Right cardiac atrium (tissue), 5 donors: ENCODE results near the gene APOF. TPM values are rescaled to one million over a fixed set of nuclear protein-coding genes. Genes with fewer than 3 reads are reported as not detected.
A peak's percentile ranks its signal among the peaks of the same experiment; 100 is the strongest.

Experiments
- ATAC-seq, 2 donors: fragments of 200-7000 bp; cut with Tn5 transposase; one replicate each; pipeline versions ENCODE4 v1.8.0 to v1.9.1; 2020; ENCODE audit warnings: moderate library complexity in 2 of 2, mild to moderate bottlenecking in 1 of 2
- DNase-seq, 3 donors: peaks; one replicate each; pipeline ENCODE4 v3.0.0-alpha.2; 2020
- H3K27ac ChIP-seq: one replicate; pipeline ENCODE4 v1.5.1; 2013; ENCODE audit warnings: mild to moderate bottlenecking, low read length, control low read depth, moderate library complexity
- H3K27me3 ChIP-seq: one replicate; pipeline ENCODE4 v1.6.1; 2013; ENCODE audit not compliant: control insufficient read depth, insufficient read depth
- H3K4me1 ChIP-seq: one replicate; pipeline ENCODE4 v1.6.1; 2013; ENCODE audit warnings: low read length; ENCODE audit not compliant: control insufficient read depth, insufficient read depth
- H3K4me3 ChIP-seq: one replicate; pipeline ENCODE4 v1.5.1; 2013; ENCODE audit warnings: low read length, control low read depth
- H3K9me3 ChIP-seq: one replicate; pipeline ENCODE4 v1.6.1; 2013; ENCODE audit warnings: low read length; ENCODE audit not compliant: control insufficient read depth
- WGBS: extraction: QIAGEN DNeasy Blood & Tissue Kit; methylation state at CpG from one replicate; pipeline ENCODE4 v1.1.7; 2013; 5-methylcytosine and 5-hydroxymethylcytosine counted together
- intact Hi-C, 4 donors: fragments of 100-400 bp; cut with DNase I; formaldehyde crosslinking; loops; one replicate each; pipeline versions ENCODE4 v1.11.0 to v1.14.0; 2022 to 2023
- polyA plus RNA-seq: library from polyadenylated mRNA; stranded (reverse); fragments of 200-250 nt; gene quantifications from one replicate; pipeline ENCODE4 v1.2.3, GENCODE V29; 2013
- total RNA-seq, 4 donors: library from RNA; stranded (reverse); fragmentation: NEBNext Ultra II Directional; extraction: Animal tissue kit (Norgen Biotek cat#: 25700); gene quantifications; one replicate each; pipeline ENCODE4 v1.2.1, GENCODE V29; 2021
- donor health status: healthy with polysubstance abuse.
- donor health status: DM: no; HTN: yes; CAD: no.
- donor health status: DM: no; HTN: no; CAD: no.
- donor health status: DM: no; HTN: yes; CAD: no; lungs with severe emphysema.
- donor health status: DM: yes; HTN: yes; CAD: no.

APOF gene
- total and polyA plus RNA-seq, 5 donors: not detected

- 100% methylated on average over 1 of the region's 1 CpG for WGBS
Observed at GRCh38 chr12:56391721-56392120, 29.1 kb upstream of the APOF start.

GRCh38 chr12:56389412-56389811 lies 26.8 kb upstream of the APOF start:
- no peak overlapping the region for H3K27ac ChIP-seq
- intact Hi-C loops: no loop called here
- no peak overlapping the region for H3K4me3 ChIP-seq
- ATAC-seq (no peak), DNase-seq (no peak)
- H3K9me3 ChIP-seq: no peaks in the 10 kb centered on the region
- H3K27me3 ChIP-seq: no peaks in the 10 kb centered on the region
- 64% methylated on average over 5 of the region's 5 CpGs for WGBS
- no peaks in the 10 kb centered on the region for H3K4me1 ChIP-seq

More at GRCh38 chr12:56391721-56392120, 29.1 kb upstream of the APOF start:
- no peak overlapping the region for H3K27ac ChIP-seq
- H3K4me1 ChIP-seq: no peaks in the 10 kb centered on the region
- ATAC-seq (no peak), DNase-seq (no peak)
- intact Hi-C loops: no loop called here
- H3K27me3 ChIP-seq: no peaks in the 10 kb centered on the region
- no peak overlapping the region for H3K4me3 ChIP-seq
- H3K9me3 ChIP-seq: no peaks in the 10 kb centered on the region

GRCh38 chr12:56387152-56387736 lies 24.6 kb upstream of the APOF start:
- Histone ChIP-seq H3K27me3 (no peaks in the 10 kb centered on the region), H3K27ac (no peak overlapping the region), H3K4me3 (no peak overlapping the region), H3K9me3 (no peaks in the 10 kb centered on the region), H3K4me1 (no peaks in the 10 kb centered on the region)
- intact Hi-C loops: no loop called here
- ATAC-seq: no peak
- 43% methylated on average over 7 of the region's 7 CpGs for WGBS
- DNase-seq: no peak

DNA sequence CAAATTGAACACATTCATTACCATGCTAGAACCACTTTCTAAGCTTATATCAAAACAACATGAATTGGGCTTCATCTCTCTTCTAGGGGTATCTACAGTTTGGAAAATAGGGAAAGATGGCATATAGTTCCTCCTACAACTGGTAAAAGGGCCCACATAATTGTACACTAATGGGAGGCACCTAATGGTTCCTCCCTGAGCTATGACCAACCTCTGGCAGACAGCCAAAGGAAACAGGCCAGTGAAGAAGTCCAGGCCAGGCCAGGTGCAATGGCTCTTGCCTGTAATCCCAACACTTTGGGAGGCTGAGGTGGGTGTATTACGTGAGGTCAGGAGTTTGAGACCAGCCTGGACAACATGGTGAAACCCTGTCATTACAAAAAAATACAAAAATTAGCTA lies 23.2 kb upstream of the APOF start:
- H3K9me3 ChIP-seq: no peaks in the 10 kb centered on the region
- H3K4me3 ChIP-seq: no peak overlapping the region
- intact Hi-C loops: no loop called here
- WGBS: 93% methylated on average over 1 of the region's 1 CpG
- DNase-seq: no peak
- ATAC-seq: no peak
- H3K27ac ChIP-seq: no peak overlapping the region
- no peaks in the 10 kb centered on the region for H3K4me1 ChIP-seq
- H3K27me3 ChIP-seq: no peaks in the 10 kb centered on the region

GRCh38 chr12:56382611-56383010 lies 20.0 kb upstream of the APOF start:
- DNase-seq (no peak), ATAC-seq (no peak)
- Histone ChIP-seq H3K4me1 (no peaks in the 10 kb centered on the region), H3K4me3 (no peak overlapping the region), H3K27me3 (no peaks in the 10 kb centered on the region), H3K27ac (no peak overlapping the region), H3K9me3 (no peaks in the 10 kb centered on the region)
- intact Hi-C loops: no loop called here
- 94% methylated on average over 16 of the region's 16 CpGs for WGBS

DNA sequence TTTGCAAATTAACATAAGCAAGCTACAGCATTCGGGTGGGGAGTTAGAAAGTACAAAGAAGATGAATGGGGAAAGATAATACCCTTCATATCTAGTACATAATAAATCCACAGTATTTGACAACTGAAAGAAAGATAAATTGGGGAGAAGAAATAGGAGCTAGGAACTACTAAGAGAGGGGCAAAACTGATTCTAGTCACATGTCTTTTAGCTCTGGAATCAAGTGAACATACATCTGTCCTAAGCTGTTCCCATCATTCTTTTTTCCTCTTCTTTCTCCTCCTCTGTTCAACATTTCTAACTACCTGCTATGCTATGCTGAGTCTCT lies 15.3 kb upstream of the APOF start:
- DNase-seq (no peak), ATAC-seq (no peak)
- 39% methylated on average over 1 of the region's 1 CpG for WGBS
- H3K4me3 ChIP-seq: no peak overlapping the region
- intact Hi-C loops: no loop called here
- no peak overlapping the region for H3K27ac ChIP-seq
- no peaks in the 10 kb centered on the region for H3K27me3 ChIP-seq
- H3K4me1 ChIP-seq: no peaks in the 10 kb centered on the region
- no peaks in the 10 kb centered on the region for H3K9me3 ChIP-seq

DNA sequence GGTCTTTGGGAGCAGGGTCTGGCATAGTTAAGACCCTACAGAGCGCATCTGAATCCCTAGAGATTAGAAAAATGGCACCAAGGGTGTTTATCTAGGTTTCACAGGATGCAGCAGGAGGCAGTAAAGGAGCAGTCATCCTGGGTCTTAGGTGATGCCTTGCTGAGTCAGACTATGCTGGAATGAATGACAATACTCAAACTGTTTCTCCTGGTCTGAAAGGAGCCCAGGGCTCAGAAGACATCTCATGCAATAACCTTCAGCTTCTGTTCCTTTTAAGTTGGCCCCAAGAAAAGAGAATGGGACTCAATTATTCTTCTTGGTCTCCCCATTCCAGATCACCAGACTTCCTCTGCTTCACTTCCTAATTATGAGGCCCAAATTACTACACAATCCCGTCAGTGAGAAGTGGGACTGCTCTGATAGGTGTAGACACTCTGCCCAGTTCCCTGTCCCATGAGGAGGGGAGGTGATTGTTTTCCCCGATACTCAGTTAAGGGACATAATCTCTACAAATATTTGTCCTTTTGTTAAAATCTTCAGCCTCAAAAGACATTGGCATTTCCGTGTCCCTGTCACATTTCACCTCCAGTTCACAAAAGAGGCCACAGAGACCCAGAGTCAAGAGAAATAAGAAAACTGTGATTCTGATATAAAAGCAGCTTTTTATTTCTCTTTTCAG lies 14.8 kb upstream of the APOF start:
- Histone ChIP-seq H3K27me3 (no peaks in the 10 kb centered on the region), H3K4me1 (no peaks in the 10 kb centered on the region), H3K27ac (no peak overlapping the region), H3K9me3 (no peaks in the 10 kb centered on the region), H3K4me3 (no peak overlapping the region)
- intact Hi-C loops: no loop called here
- 58% methylated on average over 4 of the region's 4 CpGs for WGBS
- DNase-seq (no peak), ATAC-seq (peak in 1 of 2 donors; percentile 42)

DNA sequence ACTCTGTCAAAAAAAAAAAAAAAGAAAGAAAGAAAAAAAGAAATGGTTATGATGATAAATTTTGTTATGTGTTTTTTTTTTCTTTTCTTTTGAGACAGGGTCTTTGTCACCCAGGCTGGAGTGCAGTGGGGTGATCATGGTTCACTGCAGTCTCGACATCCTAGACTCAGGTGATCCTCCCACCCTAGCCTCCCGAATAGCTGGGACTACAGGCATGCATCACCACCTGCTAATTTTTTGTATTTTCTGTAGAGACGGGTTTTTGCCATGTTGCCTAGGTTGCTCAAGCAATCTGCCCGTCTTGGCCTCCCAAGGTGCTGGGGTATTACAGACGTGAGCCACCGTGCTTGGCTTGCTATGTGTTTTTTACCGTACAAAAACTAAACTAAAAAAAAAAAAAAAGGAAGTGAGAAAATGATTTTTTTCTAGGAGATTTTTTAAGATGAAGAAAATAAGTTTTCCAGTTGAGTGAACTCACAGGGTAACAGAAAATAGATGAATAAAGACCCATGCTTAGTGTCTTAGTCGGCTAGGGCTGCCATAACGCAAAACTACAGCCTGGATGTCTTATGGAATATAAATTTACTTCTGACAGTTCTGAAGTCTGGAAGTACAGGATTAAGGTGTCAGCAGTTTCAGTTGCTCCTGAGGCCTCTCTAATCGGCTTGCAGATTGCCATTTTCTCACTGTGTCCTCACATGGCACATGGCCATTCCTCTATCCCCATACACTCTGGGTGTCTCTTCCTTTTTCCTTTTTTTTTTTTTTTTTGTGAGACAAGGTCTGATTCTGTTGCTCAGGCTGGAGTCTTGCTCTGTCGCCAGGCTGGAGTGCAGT lies 13.2 kb upstream of the APOF start:
- DNase-seq: no peak
- Histone ChIP-seq H3K27ac (no peak overlapping the region), H3K4me1 (no peaks in the 10 kb centered on the region), H3K27me3 (no peaks in the 10 kb centered on the region), H3K4me3 (no peak overlapping the region), H3K9me3 (no peaks in the 10 kb centered on the region)
- intact Hi-C loops: no loop called here
- 76% methylated on average over 11 of the region's 11 CpGs for WGBS
- no peak for ATAC-seq

GRCh38 chr12:56374726-56375597 lies 12.3 kb upstream of the APOF start:
- intact Hi-C loops: no loop called here
- ATAC-seq (peak in 1 of 2 donors; percentile 89), DNase-seq (no peak)
- Histone ChIP-seq H3K27me3 (no peaks in the 10 kb centered on the region), H3K4me1 (no peaks in the 10 kb centered on the region), H3K4me3 (no peak overlapping the region), H3K9me3 (no peaks in the 10 kb centered on the region), H3K27ac (no peak overlapping the region)
- WGBS: 74% methylated on average over 7 of the region's 7 CpGs

DNA sequence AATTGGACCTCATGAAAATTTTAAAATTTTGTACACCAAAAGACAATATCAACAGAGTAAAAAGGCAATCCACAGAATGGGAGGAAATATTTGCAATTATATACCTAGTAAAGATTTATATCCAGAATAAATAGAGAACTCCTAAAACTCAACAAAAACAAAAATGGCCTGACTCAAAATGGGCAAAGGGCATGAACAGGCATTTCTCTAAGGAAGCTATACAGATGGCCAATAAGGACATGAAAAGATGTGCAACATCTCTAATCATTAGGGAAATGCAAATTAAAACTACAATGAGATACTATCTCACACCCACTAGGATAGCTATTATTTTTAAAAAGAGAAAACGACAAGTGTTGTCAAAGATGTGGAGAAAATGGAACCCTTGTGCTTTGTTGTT lies 10.9 kb upstream of the APOF start:
- no peaks in the 10 kb centered on the region for H3K9me3 ChIP-seq
- ATAC-seq: no peak
- H3K4me1 ChIP-seq: no peaks in the 10 kb centered on the region
- H3K27me3 ChIP-seq: no peaks in the 10 kb centered on the region
- H3K4me3 ChIP-seq: no peak overlapping the region
- intact Hi-C loops: no loop called here
- WGBS: 95% methylated on average over 1 of the region's 1 CpG
- H3K27ac ChIP-seq: no peak overlapping the region
- no peak for DNase-seq
